ENCODE measurements around the gene SEMA4G. TPM values are rescaled to one million over a fixed set of nuclear protein-coding genes. Genes with fewer than 3 reads are reported as not detected.

The SEMA4G gene
- total RNA-seq (2022; extraction: Qiagen RNA extraction), result 7.3 to 9.2 TPM (median 7.6 TPM) in 5 replicates

DNA sequence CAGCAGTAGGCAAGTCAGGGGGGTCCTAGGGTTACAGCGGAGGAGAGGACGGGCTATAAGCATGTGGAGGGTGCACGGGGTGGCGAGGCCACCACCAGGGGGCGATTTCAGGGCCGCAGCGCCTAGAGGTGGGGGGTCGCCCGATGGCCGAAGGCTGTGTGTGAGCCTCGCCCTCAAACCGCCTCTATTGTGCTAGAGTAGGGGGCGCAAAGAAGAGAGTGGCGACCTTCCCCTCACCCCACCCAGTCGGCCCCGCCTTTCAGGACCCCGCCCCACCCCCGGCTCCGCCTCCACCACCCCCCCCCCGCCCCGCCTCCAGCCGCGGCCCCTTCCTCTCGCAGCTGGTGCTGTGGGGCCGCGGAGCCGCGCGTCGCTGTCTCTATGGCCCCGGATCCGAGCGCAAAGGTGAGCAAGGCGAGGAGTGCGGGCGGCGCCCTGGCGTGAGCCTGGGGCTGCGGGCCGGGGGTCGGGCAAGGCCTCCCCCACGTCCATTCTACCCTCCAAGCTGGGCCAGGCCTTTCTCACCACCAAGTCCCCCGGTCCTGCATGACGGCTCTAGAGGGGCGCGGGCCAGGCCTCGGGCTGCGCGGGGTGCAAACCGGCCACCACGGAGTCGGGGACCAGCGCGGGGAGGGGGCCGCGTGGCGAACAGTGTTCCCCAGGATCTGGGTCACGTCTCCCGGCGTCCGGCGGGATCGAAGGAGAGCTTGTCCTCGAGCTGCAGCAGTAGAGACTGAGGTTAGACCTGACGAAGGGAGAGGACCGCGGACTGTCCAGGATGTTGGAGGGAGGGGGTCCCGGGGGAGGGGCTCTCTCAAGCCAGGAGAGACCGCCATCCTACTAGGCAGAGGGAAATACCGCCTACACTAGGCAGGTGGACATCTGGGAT lies at the start of gene SEMA4G:
SEMA4G (plus strand) TSS at position 318 of the 889 bp plus-strand sequence. CDS start 3,409 bp downstream, outside the sequence.

DNA sequence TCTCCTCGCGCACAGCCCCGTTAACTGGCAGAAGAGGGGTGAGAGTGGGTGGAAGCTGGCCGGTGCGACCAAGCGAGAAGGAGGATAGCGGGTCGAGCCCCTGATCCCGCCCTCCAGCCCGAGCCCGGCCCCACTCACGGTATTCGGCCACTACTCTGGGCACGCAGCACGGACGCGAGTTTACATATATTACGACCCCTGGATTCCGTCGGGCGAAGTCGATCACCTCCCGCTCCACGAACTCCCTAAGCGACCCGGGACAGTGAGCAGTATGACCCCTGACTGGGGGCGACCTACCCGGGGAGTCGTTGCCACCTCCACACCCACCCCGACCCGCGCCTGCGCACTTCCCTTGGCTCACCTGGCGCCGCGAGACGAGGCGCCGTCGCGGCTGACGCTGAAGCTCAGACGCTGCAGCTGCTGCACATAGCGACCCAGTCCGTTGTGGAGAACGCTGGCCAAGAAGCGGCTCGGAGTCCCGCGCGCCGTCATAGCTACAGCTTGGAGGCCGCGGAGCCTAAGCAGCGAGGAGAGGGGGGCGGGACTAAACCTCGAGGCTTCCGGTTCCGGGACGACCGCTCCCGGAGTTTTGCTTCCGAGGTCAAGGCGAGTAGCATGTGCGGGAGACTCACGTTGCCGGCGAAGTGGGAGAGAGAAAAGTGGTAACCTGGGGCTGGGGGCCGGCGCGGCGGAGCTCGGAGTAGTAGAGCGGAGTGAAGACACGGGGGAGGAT lies 17.8 kb downstream of the SEMA4G start, which contains the start of the genes MRPL43 and TWNK:
MRPL43 (minus strand) TSS at position 546 of the 733 bp plus-strand sequence; CDS start at position 492, 54 bp downstream.
TWNK (plus strand) TSS at position 592 of the 733 bp plus-strand sequence. CDS start 668 bp downstream, outside the sequence.

GRCh38 chr10:100999742-101000126 lies 30.4 kb downstream of the SEMA4G start, which contains the start of gene LZTS2:
LZTS2 (plus strand) TSS chr10:100999808; CDS start chr10:101002539, 2,731 bp downstream.

Other genes with a start within 250 kb of the SEMA4G start
- 0.15 to 0.30 TPM (median 0.19 TPM) in 5 replicates for gene PAX2, start 223.9 kb upstream of the SEMA4G start, total RNA-seq (2022; extraction: Qiagen RNA extraction)
- 7.8 to 11.5 TPM (median 10.6 TPM) in 5 replicates for gene SLF2, start 56.5 kb upstream of the SEMA4G start, total RNA-seq (2022; extraction: Qiagen RNA extraction)
- gene MRPL43, start 18.0 kb downstream of the SEMA4G start, total RNA-seq (2022; extraction: Qiagen RNA extraction), result 76.4 to 97.7 TPM (median 92.4 TPM) in 5 replicates
- 35.7 to 40.8 TPM (median 38.8 TPM) in 5 replicates for gene TWNK, start 18.0 kb downstream of the SEMA4G start, total RNA-seq (2022; extraction: Qiagen RNA extraction)
- 22.4 to 43.1 TPM (median 36.7 TPM) in 5 replicates for gene LZTS2, start 30.3 kb downstream of the SEMA4G start, total RNA-seq (2022; extraction: Qiagen RNA extraction)
- gene PDZD7, start 61.6 kb downstream of the SEMA4G start, total RNA-seq (2022; extraction: Qiagen RNA extraction), result 0.35 to 0.94 TPM (median 0.81 TPM) in 5 replicates
- gene SFXN3, start 61.7 kb downstream of the SEMA4G start, total RNA-seq (2022; extraction: Qiagen RNA extraction), result 38.1 to 51.4 TPM (median 45.0 TPM) in 5 replicates
- 2.0 to 3.3 TPM (median 2.9 TPM) in 5 replicates for gene KAZALD1, start 92.5 kb downstream of the SEMA4G start, total RNA-seq (2022; extraction: Qiagen RNA extraction)
- 0.04 TPM in 1 of 5 replicates, not detected in the others for gene TLX1, start 161.8 kb downstream of the SEMA4G start, total RNA-seq (2022; extraction: Qiagen RNA extraction)

All from A549 treated with dexamethasone at 1 μM for 4 hours (cell line).